CD4-positive, CD25-positive, alpha-beta regulatory T cell (primary cell): Measurements from ENCODE around the gene RNASE7. TPM values are rescaled to one million over a fixed set of nuclear protein-coding genes. Genes with fewer than 3 reads are reported as not detected.

Source experiments
- ATAC-seq, 2 donors: fragments of 150-1000 bp; cut with Tn5 transposase; one replicate each; pipeline ENCODE4 v1.10.0; 2021; ENCODE audit warnings: low read depth in 2 of 2, moderate number of reproducible peaks in 2 of 2, moderate library complexity in 1 of 2
- DNase-seq, 3 donors: peaks; one replicate each; pipeline versions ENCODE4 v3.0.0 to v3.0.0-alpha.2; 2012 to 2022; ENCODE audit warnings: mixed read lengths in 1 of 3
- H3K27ac ChIP-seq: one replicate; pipeline ENCODE4 v1.7.0; 2013; ENCODE audit warnings: mild to moderate bottlenecking, low read length; ENCODE audit not compliant: insufficient read depth, poor library complexity, severe bottlenecking
- H3K27me3 ChIP-seq: one replicate; pipeline ENCODE4 v1.7.0; 2013; ENCODE audit warnings: low read length; ENCODE audit not compliant: control insufficient read depth, insufficient read depth
- H3K36me3 ChIP-seq: one replicate; pipeline ENCODE4 v1.7.0; 2013; ENCODE audit warnings: mild to moderate bottlenecking, low read length, moderate library complexity; ENCODE audit not compliant: control insufficient read depth, insufficient read depth
- H3K4me1 ChIP-seq: 2 replicates; pipeline ENCODE4 v1.7.0; 2013; ENCODE audit warnings: mild to moderate bottlenecking, low read length; ENCODE audit not compliant: insufficient read depth, control insufficient read depth, poor library complexity, severe bottlenecking
- H3K4me3 ChIP-seq: one replicate; pipeline ENCODE4 v1.7.0; 2013; ENCODE audit warnings: low read depth, mild to moderate bottlenecking, low read length, moderate library complexity
- H3K9me3 ChIP-seq, 2 experiments: 1 replicate in 1 of 2; 2 replicates in 1 of 2; pipeline ENCODE4 v1.7.0; 2013; ENCODE audit warnings: low read length in 2 of 2, mild to moderate bottlenecking in 1 of 2, moderate library complexity in 1 of 2; ENCODE audit not compliant: control insufficient read depth in 2 of 2
- H3K27ac Mint-ChIP-seq, 3 donors: one replicate each; pipeline ENCODE4 v1.8.0; 2020 to 2022; ENCODE audit warnings: mild to moderate bottlenecking in 3 of 3, mixed read lengths in 3 of 3, moderate library complexity in 2 of 3
- H3K27me3 Mint-ChIP-seq: one replicate; pipeline ENCODE4 v1.8.0; 2022; ENCODE audit warnings: mild to moderate bottlenecking, mixed read lengths
- H3K36me3 Mint-ChIP-seq: one replicate; pipeline ENCODE4 v1.8.0; 2020; ENCODE audit warnings: mixed read lengths
- H3K4me1 Mint-ChIP-seq, 4 donors: one replicate each; pipeline ENCODE4 v1.8.0; 2020 to 2022; ENCODE audit warnings: mixed read lengths in 4 of 4, mild to moderate bottlenecking in 1 of 4
- H3K4me3 Mint-ChIP-seq, 4 donors: one replicate each; pipeline ENCODE4 v1.8.0; 2020 to 2022; ENCODE audit warnings: mild to moderate bottlenecking in 4 of 4, mixed read lengths in 4 of 4, moderate library complexity in 3 of 4
- H3K9me3 Mint-ChIP-seq, 7 donors: one replicate each; pipeline ENCODE4 v1.8.0; 2020 to 2022; ENCODE audit warnings: mixed read lengths in 7 of 7, mild to moderate bottlenecking in 3 of 7, moderate library complexity in 2 of 7
- polyA plus RNA-seq, 4 donors: library from polyadenylated mRNA; unstranded; fragments of 300-500 nt; fragmentation: Illumina TruSeq; gene quantifications; one replicate each; pipeline ENCODE4 v1.2.3, GENCODE V29; 2021
- total RNA-seq: library from RNA; stranded (reverse); gene quantifications from one replicate; pipeline ENCODE4 v1.2.3, GENCODE V29; 2022

RNASE7 gene
- total and polyA plus RNA-seq, 5 donors from 2014 or later: not detected

DNA sequence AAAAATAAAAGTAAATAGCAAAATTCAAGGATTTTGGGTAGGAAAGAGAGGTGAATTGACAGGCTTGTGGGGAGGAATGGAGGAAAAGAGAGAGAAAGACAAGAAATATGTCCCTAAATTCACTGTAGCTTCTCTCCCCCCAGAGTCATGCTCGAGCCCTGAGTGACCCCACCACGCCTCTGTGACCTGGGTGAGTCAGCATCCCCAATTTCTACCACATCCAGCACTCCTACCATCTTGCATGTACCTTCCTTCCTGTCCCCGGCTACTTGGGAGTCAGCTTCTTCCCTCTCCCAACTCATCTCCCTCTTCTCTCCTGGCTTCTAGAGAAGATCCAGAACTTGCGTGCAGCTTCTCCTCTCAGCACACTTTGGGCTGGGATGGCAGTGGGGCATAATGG lies 46.5 kb downstream of the RNASE7 start:
- Histone ChIP-seq H3K27ac (peak overlapping the region; percentile 94), H3K9me3 (no peaks in the 10 kb centered on the region), H3K36me3 (no peaks in the 10 kb centered on the region), H3K27me3 (no peaks in the 10 kb centered on the region), H3K4me1 (peaks cover 22% of the 10 kb centered on the region), H3K4me3 (no peak overlapping the region)
- H3K36me3 Mint-ChIP-seq: peaks cover 3% of the 10 kb centered on the region
- ATAC-seq (no peak), DNase-seq (no peak)
- H3K9me3 Mint-ChIP-seq: no peaks in the 10 kb centered on the region
- H3K4me1 Mint-ChIP-seq: peaks cover 6 to 33% (median 25%) of the 10 kb centered on the region in 4 donors
- H3K27ac Mint-ChIP-seq: peak overlapping the region; percentile 74 to 95 (median 88)
- no peak overlapping the region for H3K4me3 Mint-ChIP-seq
- H3K27me3 Mint-ChIP-seq: peaks cover 6% of the 10 kb centered on the region

DNA sequence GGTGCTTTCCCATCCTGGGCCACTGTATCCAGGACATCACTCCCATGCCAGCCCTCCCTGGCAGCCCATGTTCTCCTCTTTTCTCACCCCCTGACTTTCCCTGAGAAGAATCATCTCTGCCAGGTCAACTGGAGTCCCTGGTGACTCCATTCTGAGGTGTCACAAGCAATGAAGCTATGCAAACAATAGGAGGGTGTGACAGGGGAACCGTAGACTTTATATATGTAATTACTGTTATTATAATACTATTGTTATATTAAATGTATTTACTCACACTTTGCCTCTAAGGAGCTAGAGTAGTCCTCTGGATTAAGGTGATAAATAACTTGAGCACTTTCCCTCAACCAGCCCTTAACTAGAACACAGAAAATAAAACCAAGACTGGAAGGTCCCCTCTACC lies 47.1 kb downstream of the RNASE7 start:
- H3K4me1 ChIP-seq: peaks cover 22% of the 10 kb centered on the region
- Mint-ChIP-seq H3K4me1 (peaks cover 6 to 33% (median 24%) of the 10 kb centered on the region in 4 donors), H3K9me3 (no peaks in the 10 kb centered on the region), H3K36me3 (peaks cover 3% of the 10 kb centered on the region), H3K4me3 (peak overlapping the region in 1 of 4 donors; percentile 24), H3K27ac (peak overlapping the region; percentile 74 to 95 (median 88)), H3K27me3 (peaks cover 6% of the 10 kb centered on the region)
- no peak for DNase-seq
- H3K4me3 ChIP-seq: no peak overlapping the region
- H3K27ac ChIP-seq: peak overlapping the region; percentile 33
- H3K36me3 ChIP-seq: no peaks in the 10 kb centered on the region
- H3K9me3 ChIP-seq: no peaks in the 10 kb centered on the region
- H3K27me3 ChIP-seq: no peaks in the 10 kb centered on the region
- no peak for ATAC-seq

DNA sequence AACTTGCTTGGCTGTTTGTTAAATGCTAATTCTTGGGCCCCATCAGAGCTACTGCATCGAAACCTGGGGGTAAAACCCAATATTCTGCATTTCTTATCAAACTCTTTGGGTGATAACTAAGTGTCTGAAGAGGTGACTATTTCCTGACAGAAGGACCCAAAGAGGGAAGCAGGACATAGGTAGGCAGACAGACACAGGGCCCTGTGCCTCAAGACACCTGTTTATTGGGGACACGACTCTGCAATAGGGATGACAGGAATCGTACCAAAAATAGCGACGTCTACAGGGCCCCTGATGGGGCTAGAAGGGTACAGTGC lies 47.7 kb downstream of the RNASE7 start:
- no peaks in the 10 kb centered on the region for H3K9me3 ChIP-seq
- DNase-seq (no peak), ATAC-seq (no peak)
- H3K4me3 Mint-ChIP-seq: no peak overlapping the region
- H3K4me3 ChIP-seq: no peak overlapping the region
- peaks cover 3% of the 10 kb centered on the region for H3K36me3 Mint-ChIP-seq
- H3K9me3 Mint-ChIP-seq: no peaks in the 10 kb centered on the region
- peaks cover 6 to 33% (median 23%) of the 10 kb centered on the region in 4 donors for H3K4me1 Mint-ChIP-seq
- no peaks in the 10 kb centered on the region for H3K27me3 ChIP-seq
- no peaks in the 10 kb centered on the region for H3K36me3 ChIP-seq
- H3K27me3 Mint-ChIP-seq: peaks cover 6% of the 10 kb centered on the region
- H3K4me1 ChIP-seq: peaks cover 22% of the 10 kb centered on the region
- peak overlapping the region in 2 of 3 donors; percentile 71 to 95 for H3K27ac Mint-ChIP-seq
- no peak overlapping the region for H3K27ac ChIP-seq

DNA sequence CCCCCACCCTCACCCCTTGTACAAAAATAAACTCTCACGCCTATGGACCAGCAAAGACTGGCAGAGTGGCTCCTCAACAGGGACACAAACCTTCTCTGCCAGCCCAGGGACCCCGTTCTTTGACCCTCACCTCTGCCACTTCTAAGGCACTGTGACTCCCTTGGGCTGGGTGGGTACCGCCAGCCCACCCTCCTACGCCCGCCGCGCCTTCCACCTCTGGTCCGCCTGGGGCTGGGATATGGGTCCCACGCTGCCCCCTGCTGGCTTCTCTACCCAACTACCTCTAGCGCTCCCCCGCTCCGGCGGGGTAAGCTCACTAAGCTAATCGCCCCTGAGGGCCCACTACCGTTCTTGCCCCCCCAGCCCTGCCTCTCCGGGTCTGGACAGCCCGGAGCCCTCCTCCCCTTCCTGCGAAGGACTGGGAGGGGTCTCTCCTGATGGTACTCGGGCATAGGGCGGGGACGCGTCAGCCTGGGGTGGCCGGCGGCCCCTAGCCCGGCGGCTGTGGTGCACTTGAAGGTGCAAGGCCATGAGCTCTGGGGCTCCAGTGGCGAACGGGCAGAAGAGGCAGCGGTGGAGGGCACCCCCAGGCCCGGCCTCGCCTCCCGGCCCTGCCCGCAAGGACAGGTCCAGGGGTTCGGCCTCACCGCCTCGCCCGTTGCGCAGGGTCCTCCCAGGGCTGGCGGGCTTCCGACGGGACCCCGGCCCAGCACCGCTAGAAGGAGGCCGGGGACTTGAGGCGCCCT lies 48.2 kb downstream of the RNASE7 start:
- Mint-ChIP-seq H3K36me3 (peaks cover 3% of the 10 kb centered on the region), H3K27ac (peak overlapping the region in 2 of 3 donors; percentile 56 to 95), H3K27me3 (peaks cover 6% of the 10 kb centered on the region), H3K4me1 (peaks cover 6 to 33% (median 23%) of the 10 kb centered on the region in 4 donors), H3K9me3 (no peaks in the 10 kb centered on the region), H3K4me3 (no peak overlapping the region)
- Histone ChIP-seq H3K4me3 (no peak overlapping the region), H3K36me3 (no peaks in the 10 kb centered on the region), H3K27ac (no peak overlapping the region), H3K9me3 (no peaks in the 10 kb centered on the region), H3K4me1 (peaks cover 22% of the 10 kb centered on the region), H3K27me3 (no peaks in the 10 kb centered on the region)
- no peak for ATAC-seq
- no peak for DNase-seq

DNA sequence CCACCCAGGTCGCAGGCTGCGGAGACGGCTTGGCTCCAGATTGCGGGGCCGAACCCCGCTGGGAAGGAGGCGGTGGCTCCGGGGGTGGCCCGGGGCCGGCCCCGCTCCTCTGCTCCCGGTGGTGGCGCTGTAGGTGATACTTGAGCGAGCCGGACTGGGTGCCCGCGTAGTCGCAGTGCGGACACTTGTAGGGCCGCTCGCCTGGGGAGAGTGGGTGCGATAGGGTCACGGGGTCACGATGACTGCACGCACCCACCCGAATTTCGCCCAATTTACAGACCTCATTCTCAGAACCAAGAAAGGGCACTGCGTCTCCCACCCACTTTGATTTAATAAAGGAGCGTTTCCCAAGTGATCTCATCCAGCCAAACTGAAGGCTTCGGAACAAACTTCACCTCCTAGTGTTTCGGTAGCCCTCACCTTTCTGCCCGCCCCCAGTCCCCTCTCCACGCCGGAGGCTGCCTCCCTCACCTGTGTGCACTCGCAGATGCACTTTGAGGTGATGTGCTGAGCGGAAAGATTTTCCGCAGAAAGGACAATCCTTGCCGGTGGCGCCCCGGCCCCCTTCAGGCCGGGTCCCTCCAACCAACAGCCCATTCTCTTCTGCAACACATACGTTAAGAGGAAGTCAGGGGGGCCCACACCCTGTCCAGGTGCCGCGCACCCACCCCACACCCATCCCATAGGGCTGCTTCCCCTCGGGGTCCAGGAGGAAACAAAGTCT lies 48.9 kb downstream of the RNASE7 start:
- Histone ChIP-seq H3K4me3 (no peak overlapping the region), H3K9me3 (no peaks in the 10 kb centered on the region), H3K36me3 (no peaks in the 10 kb centered on the region), H3K4me1 (peaks cover 22% of the 10 kb centered on the region), H3K27ac (no peak overlapping the region), H3K27me3 (no peaks in the 10 kb centered on the region)
- no peak for DNase-seq
- ATAC-seq: no peak
- Mint-ChIP-seq H3K27ac (peak overlapping the region in 1 of 3 donors; percentile 59), H3K4me3 (no peak overlapping the region), H3K36me3 (peaks cover 3% of the 10 kb centered on the region), H3K9me3 (no peaks in the 10 kb centered on the region), H3K4me1 (peaks cover 6 to 33% (median 24%) of the 10 kb centered on the region in 4 donors), H3K27me3 (peaks cover 6% of the 10 kb centered on the region)

DNA sequence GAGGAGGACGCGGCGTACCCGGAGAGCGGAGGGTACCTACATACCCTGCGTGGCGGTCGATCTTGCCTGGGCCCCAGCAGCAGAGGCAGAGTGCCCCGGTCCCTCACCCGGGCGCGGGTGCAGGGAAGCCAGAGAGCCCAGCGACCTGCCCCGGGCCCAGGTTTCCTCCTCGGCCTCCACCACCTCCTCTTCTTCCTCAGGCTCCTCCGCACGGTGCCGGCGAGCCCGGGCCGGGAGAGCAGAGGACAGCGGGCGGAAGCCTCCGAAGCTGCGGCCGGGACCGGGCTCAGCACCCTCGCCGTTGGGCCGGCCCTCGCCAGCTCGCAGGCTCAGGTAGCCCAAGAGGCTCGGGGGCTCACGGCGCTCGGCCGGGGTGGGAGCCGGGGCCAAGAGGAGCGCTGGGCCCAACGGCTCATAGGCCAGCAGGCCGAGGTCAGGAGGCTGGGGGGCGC lies 49.7 kb downstream of the RNASE7 start:
- Mint-ChIP-seq H3K27me3 (peaks cover 6% of the 10 kb centered on the region), H3K9me3 (no peaks in the 10 kb centered on the region), H3K4me3 (no peak overlapping the region), H3K4me1 (peaks cover 0 to 34% (median 22%) of the 10 kb centered on the region in 4 donors), H3K36me3 (peaks cover 3% of the 10 kb centered on the region), H3K27ac (peak overlapping the region in 1 of 3 donors; percentile 59)
- no peak overlapping the region for H3K27ac ChIP-seq
- H3K27me3 ChIP-seq: no peaks in the 10 kb centered on the region
- no peak for DNase-seq
- ATAC-seq: no peak
- no peaks in the 10 kb centered on the region for H3K9me3 ChIP-seq
- H3K4me1 ChIP-seq: peaks cover 19% of the 10 kb centered on the region
- H3K4me3 ChIP-seq: no peak overlapping the region
- no peaks in the 10 kb centered on the region for H3K36me3 ChIP-seq

DNA sequence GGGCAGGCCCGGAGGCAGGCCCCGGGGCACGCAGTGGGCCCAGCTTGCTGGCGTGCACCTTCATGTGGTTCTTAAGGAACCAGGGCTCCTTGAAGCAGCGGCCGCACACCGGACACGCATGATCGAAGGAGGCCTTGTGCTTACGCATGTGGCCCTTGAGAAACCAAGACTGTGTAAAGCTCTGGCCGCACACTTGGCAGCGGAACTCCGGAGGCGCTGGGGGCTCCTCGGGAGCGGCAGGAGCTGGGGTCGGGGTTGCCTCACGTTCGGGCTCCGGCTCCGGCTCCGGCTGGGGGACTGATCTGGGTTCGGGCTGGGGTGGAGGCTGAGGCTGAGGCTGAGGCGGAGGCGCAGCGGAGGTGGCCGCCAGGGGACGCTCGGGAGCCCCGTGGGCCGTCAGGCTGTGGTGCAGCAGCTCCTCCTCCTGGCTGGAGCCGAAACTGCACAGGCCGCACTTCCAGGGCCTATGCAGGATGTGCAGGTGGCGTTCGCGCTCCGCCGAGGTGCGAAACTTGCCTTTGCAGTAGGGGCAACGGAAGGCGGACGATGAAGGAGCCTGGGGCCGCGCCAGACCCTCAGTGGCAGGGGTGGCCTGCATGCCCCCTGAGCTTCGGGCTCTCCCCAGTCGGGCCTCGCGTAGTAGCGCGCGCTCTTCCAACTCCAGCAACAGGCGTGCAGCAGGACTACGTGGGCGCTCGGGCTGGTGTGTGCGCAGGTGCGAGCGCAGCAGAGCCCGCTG lies 50.3 kb downstream of the RNASE7 start:
- Histone ChIP-seq H3K27ac (no peak overlapping the region), H3K9me3 (no peaks in the 10 kb centered on the region), H3K36me3 (no peaks in the 10 kb centered on the region), H3K4me1 (peaks cover 18% of the 10 kb centered on the region), H3K27me3 (no peaks in the 10 kb centered on the region), H3K4me3 (no peak overlapping the region)
- ATAC-seq: peak; percentile 88
- peaks cover 6% of the 10 kb centered on the region for H3K27me3 Mint-ChIP-seq
- H3K4me3 Mint-ChIP-seq: peak overlapping the region in 1 of 4 donors; percentile 7
- peaks cover 0 to 37% (median 19%) of the 10 kb centered on the region in 4 donors for H3K4me1 Mint-ChIP-seq
- H3K27ac Mint-ChIP-seq: peak overlapping the region in 2 of 3 donors; percentile 67 to 88
- H3K36me3 Mint-ChIP-seq: peaks cover 3% of the 10 kb centered on the region
- no peaks in the 10 kb centered on the region for H3K9me3 Mint-ChIP-seq
- peak; percentile 80 to 91 (median 88) for DNase-seq
